NB4 (cell line): ENCODE results near the gene TULP4.
"Not testable (repeated sequence)": the region's sequence is repeated elsewhere in the genome, so short reads cannot be mapped to it uniquely, and the experiment has no call there.

Experiments used
- DNase-seq: peaks from one replicate; pipeline ENCODE4 v3.0.0; 2010; ENCODE audit warnings: low read depth
- H3K4me3 ChIP-seq: one replicate; pipeline ENCODE4 v1.5.1; 2011; ENCODE audit warnings: mild to moderate bottlenecking, low read depth, low read length, moderate library complexity
- CTCF ChIP-seq: IDR thresholded peaks from one replicate; pipeline ENCODE4 v1.5.1; 2012; ENCODE audit warnings: low read depth, low read length
- MAX ChIP-seq: IDR thresholded peaks from 2 replicates; pipeline ENCODE4 v1.6.1; 2011; ENCODE audit warnings: low read depth, low read length
- MYC ChIP-seq: IDR thresholded peaks from 2 replicates; pipeline ENCODE4 v1.6.1; 2011; ENCODE audit warnings: low read depth, low read length
- POLR2A ChIP-seq: IDR thresholded peaks from 2 replicates; pipeline ENCODE4 v1.6.1; 2011; ENCODE audit warnings: mild to moderate bottlenecking; ENCODE audit not compliant: insufficient read length; ENCODE audit errors: extremely low read depth

Gene TULP4

DNA sequence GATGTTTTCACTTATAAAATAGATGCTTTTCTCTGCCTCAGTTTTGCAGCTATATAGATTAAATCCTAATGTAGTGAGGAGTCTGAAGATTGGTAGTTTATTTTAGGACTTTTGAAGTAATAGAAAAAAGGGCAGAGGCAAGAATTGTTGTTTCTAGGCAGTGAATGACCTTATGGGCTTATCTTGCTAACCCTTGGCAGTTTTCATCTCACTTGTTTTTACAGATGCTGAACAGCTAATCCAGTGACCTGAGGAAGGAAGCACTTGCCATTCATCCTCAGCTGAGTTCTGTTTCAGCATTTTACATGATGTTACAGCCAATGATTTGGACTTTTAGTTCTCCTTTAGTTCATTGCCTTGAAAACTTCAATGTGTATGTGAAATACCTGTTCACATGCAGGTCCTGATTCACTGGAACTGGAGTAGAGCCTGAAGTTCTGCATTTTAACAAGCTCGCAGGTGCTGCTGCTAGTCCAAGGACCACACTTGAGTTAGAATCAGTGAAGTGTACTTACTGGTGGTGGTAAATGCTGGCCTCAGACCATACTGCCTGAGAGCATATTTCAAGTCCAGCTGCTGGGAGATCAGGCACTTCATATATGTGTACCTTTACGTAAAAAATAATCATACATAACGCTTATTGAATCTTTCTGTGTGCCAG lies 86.9 kb downstream of the TULP4 start:
- TF ChIP-seq POLR2A (no peak), CTCF (no peak), MYC (no peak), MAX (no peak)
- no peak for DNase-seq

DNA sequence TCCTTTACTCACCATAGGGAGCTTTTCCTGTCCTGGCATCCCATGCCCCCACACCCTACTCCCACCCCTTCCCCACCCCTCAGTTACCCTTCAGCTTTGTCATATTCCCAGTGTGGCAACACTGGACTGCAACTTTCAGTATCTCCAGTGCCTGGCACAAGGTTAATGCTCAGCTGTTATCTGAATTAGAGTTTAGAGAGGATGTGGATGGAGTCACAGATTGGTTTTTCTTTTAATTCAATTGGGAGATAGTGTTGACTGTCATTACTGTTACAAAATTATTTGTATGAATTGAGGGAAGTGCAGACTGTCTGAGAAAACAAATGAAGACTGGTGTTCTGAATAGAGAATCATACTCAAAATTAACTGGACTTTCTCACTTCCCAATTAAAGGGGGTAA lies 89.9 kb downstream of the TULP4 start:
- no peak overlapping the region for H3K4me3 ChIP-seq
- no peak for TF ChIP-seq CTCF
- no peak for TF ChIP-seq MAX
- no peak for TF ChIP-seq MYC
- no peak for TF ChIP-seq POLR2A
- no peak for DNase-seq

More for the DNA sequence above, 86.9 kb downstream of the TULP4 start:
- no peak overlapping the region for H3K4me3 ChIP-seq

GRCh38 chr6:158405321-158405831 lies 93.1 kb downstream of the TULP4 start:
- DNase-seq, H3K4me3 ChIP-seq: not testable (repeated sequence)

- no peak for TF ChIP-seq CTCF
- no peak overlapping the region for H3K4me3 ChIP-seq
- no peak for DNase-seq
Observed at GRCh38 chr6:158405933-158406332, 93.7 kb downstream of the TULP4 start.

GRCh38 chr6:158406736-158407135 lies 94.5 kb downstream of the TULP4 start:
- TF ChIP-seq MYC (no peak), CTCF (no peak), POLR2A (no peak), MAX (no peak)
- DNase-seq, result no peak
- H3K4me3 ChIP-seq, result no peak overlapping the region

GRCh38 chr6:158408013-158408412 lies 95.7 kb downstream of the TULP4 start:
- DNase-seq, result no peak
- H3K4me3 ChIP-seq, result no peak overlapping the region
- TF ChIP-seq POLR2A (no peak), MAX (no peak), CTCF (no peak), MYC (no peak)
